NCI-H1694 treated with DMSO at 0.1 percent for 48 hours (cell line): ENCODE measurements around the gene TRIM6.
"Not testable (repeated sequence)": the region's sequence is repeated elsewhere in the genome, so short reads cannot be mapped to it uniquely, and the experiment has no call there.

Experiments
- DNase-seq: peaks from one replicate; lab custom pipeline; 2025; lab: John Stamatoyannopoulos, UW

TRIM6 gene

GRCh38 chr11:5596607-5597201, at the start of gene TRIM6:
Gene TRIM6, plus strand, starts transcription at chr11:5596637. Its CDS starts 261 bp downstream, at chr11:5596898.
- no peak for DNase-seq

GRCh38 chr11:5547982-5548381, 48.5 kb upstream of the TRIM6 start:
- no peak for DNase-seq

GRCh38 chr11:5548440-5548839, 48.0 kb upstream of the TRIM6 start, which contains the start of gene OR52H1:
Gene OR52H1, minus strand, starts transcription at chr11:5548540. Its CDS starts 3,035 bp downstream, at chr11:5545505.
- no peak for DNase-seq

GRCh38 chr11:5550440-5551095, 45.9 kb upstream of the TRIM6 start:
- DNase-seq = no peak

GRCh38 chr11:5553343-5553742, 43.1 kb upstream of the TRIM6 start:
- DNase-seq = no peak

GRCh38 chr11:5556596-5557188, 39.7 kb upstream of the TRIM6 start:
- no peak for DNase-seq

GRCh38 chr11:5557751-5558150, 38.7 kb upstream of the TRIM6 start:
- no peak for DNase-seq

GRCh38 chr11:5564259-5565019, 32.0 kb upstream of the TRIM6 start:
- DNase-seq = no peak

- DNase-seq = no peak
Observed at GRCh38 chr11:5574654-5575053, 21.8 kb upstream of the TRIM6 start.

- DNase-seq = no peak
Observed at GRCh38 chr11:5575152-5575551, 21.3 kb upstream of the TRIM6 start.

GRCh38 chr11:5577101-5577500, 19.3 kb upstream of the TRIM6 start:
- DNase-seq = no peak

- DNase-seq = no peak
Observed at GRCh38 chr11:5580577-5580976, 15.9 kb upstream of the TRIM6 start, which contains the start of gene OR52B6. Gene OR52B6, plus strand, starts transcription at chr11:5580877. Its CDS starts 0 bp downstream, at chr11:5580877.

GRCh38 chr11:5581014-5581413, 15.4 kb upstream of the TRIM6 start:
- no peak for DNase-seq

GRCh38 chr11:5584458-5584857, 12.0 kb upstream of the TRIM6 start:
- not testable (repeated sequence) for DNase-seq

- DNase-seq = not testable (repeated sequence)
Observed at GRCh38 chr11:5589906-5590305, 6.5 kb upstream of the TRIM6 start.

GRCh38 chr11:5591613-5592012, 4.8 kb upstream of the TRIM6 start:
- no peak for DNase-seq

GRCh38 chr11:5592615-5593014, 3.8 kb upstream of the TRIM6 start:
- no peak for DNase-seq

GRCh38 chr11:5593146-5593545, 3.3 kb upstream of the TRIM6 start:
- DNase-seq = no peak

GRCh38 chr11:5597953-5598352, 1.5 kb downstream of the TRIM6 start:
- no peak for DNase-seq

GRCh38 chr11:5600374-5600851, 4.0 kb downstream of the TRIM6 start:
- DNase-seq = no peak

GRCh38 chr11:5602791-5603190, 6.4 kb downstream of the TRIM6 start:
- not testable (repeated sequence) for DNase-seq

- DNase-seq = no peak
Observed at GRCh38 chr11:5603326-5603725, 6.9 kb downstream of the TRIM6 start.
